MM.1S (cell line): ENCODE data around the gene TMPRSS13.

Source experiments
- DNase-seq: peaks from one replicate; pipeline ENCODE4 v3.0.0-alpha.2; 2015
- H2AFZ ChIP-seq: fragments of 300-600 bp; sonication (generic); 2 replicates; pipeline ENCODE4 v1.6.0; 2016; ENCODE audit warnings: antibody characterized with exemption, low read length
- H3F3A ChIP-seq: fragments of 300-600 bp; sonication (generic); 2 replicates; pipeline ENCODE4 v1.6.1; 2016; ENCODE audit warnings: mild to moderate bottlenecking, antibody characterized with exemption, low read length, moderate library complexity, mixed read lengths; ENCODE audit not compliant: insufficient read depth
- H3K27ac ChIP-seq: fragments of 300-600 bp; sonication (generic); 2 replicates; pipeline ENCODE4 v1.5.1; 2016; ENCODE audit warnings: mild to moderate bottlenecking, low read length
- H3K27me3 ChIP-seq: fragments of 300-600 bp; sonication (generic); replicated peaks from 2 replicates; pipeline ENCODE4 v1.6.0; 2016; ENCODE audit warnings: low read length; ENCODE audit not compliant: insufficient read depth
- H3K36me3 ChIP-seq: fragments of 300-600 bp; sonication (generic); replicated peaks from 2 replicates; pipeline ENCODE4 v1.6.1; 2016; ENCODE audit warnings: mild to moderate bottlenecking, low read length, mixed read lengths; ENCODE audit not compliant: insufficient read depth
- H3K4me1 ChIP-seq: fragments of 300-600 bp; sonication (generic); 2 replicates; pipeline ENCODE4 v1.6.1; 2016; ENCODE audit warnings: low read length, mixed read lengths
- H3K4me2 ChIP-seq: fragments of 300-600 bp; sonication (generic); 2 replicates; pipeline ENCODE4 v1.6.0; 2016; ENCODE audit warnings: low read depth, low read length
- H3K4me3 ChIP-seq: fragments of 300-600 bp; sonication (generic); 2 replicates; pipeline ENCODE4 v1.5.1; 2016; ENCODE audit warnings: low read length, mixed read lengths
- H3K79me2 ChIP-seq: fragments of 300-600 bp; sonication (generic); 2 replicates; pipeline ENCODE4 v1.6.1; 2016; ENCODE audit warnings: mixed run types, low read length, mixed read lengths
- H3K9ac ChIP-seq: fragments of 300-600 bp; sonication (generic); 2 replicates; pipeline ENCODE4 v1.6.1; 2016; ENCODE audit warnings: low read length, mixed read lengths
- H3K9me2 ChIP-seq: fragments of 300-600 bp; sonication (generic); replicated peaks from 2 replicates; pipeline ENCODE4 v1.6.1; 2016; ENCODE audit warnings: mild to moderate bottlenecking, low read length, mixed read lengths; ENCODE audit not compliant: insufficient read depth
- H3K9me3 ChIP-seq: fragments of 300-600 bp; sonication (generic); replicated peaks from 2 replicates; pipeline ENCODE4 v1.6.1; 2016; ENCODE audit warnings: mild to moderate bottlenecking, low read length, mixed read lengths; ENCODE audit not compliant: insufficient read depth
- H4K20me1 ChIP-seq: fragments of 300-600 bp; sonication (generic); 2 replicates; pipeline ENCODE4 v1.6.1; 2016; ENCODE audit warnings: mild to moderate bottlenecking, low read length, moderate library complexity, mixed read lengths; ENCODE audit not compliant: insufficient read depth
- CTCF ChIP-seq: fragments of 300-600 bp; sonication (generic); IDR thresholded peaks from 2 replicates; pipeline ENCODE4 v1.5.1; 2016; ENCODE audit warnings: antibody characterized with exemption, low read length, mixed read lengths
- EZH2 ChIP-seq: fragments of 300-600 bp; sonication (generic); optimal IDR thresholded peaks from 2 replicates; pipeline ENCODE3; 2017; ENCODE audit warnings: low read depth, mild to moderate bottlenecking, antibody characterized with exemption, low read length, mixed read lengths
- EZH2phosphoT487 ChIP-seq: fragments of 300-600 bp; sonication (generic); IDR thresholded peaks from 2 replicates; pipeline ENCODE4 v1.6.1; 2018; ENCODE audit warnings: antibody characterized with exemption, low read length

TMPRSS13 gene

GRCh38 chr11:117932426-117932825, 3.2 kb upstream of the TMPRSS13 start:
- H3K27me3 ChIP-seq = no peaks in the 10 kb centered on the region; the same call in 1 of the 2 replicates
- H3K4me1 ChIP-seq = peaks cover 2% of the 10 kb centered on the region; the same call in 1 of the 2 replicates
- no peak overlapping the region for H3K9ac ChIP-seq

GRCh38 chr11:117931971-117932370, 2.8 kb upstream of the TMPRSS13 start:
- DNase-seq = no peak
- Histone ChIP-seq H3K79me2 (no peaks in the 10 kb centered on the region), H3K36me3 (no peaks in the 10 kb centered on the region), H3K9ac (no peak overlapping the region), H3K9me3 (no peaks in the 10 kb centered on the region), H3K4me1 (peaks cover under 1% of the 10 kb centered on the region; the same call in 1 of the 2 replicates), H3K27ac (no peak overlapping the region), H3F3A (no peaks in the 10 kb centered on the region), H4K20me1 (no peaks in the 10 kb centered on the region), H3K27me3 (no peaks in the 10 kb centered on the region; the same call in 1 of the 2 replicates), H2AFZ (no peak overlapping the region), H3K4me3 (no peak overlapping the region), H3K4me2 (no peak overlapping the region), H3K9me2 (no peaks in the 10 kb centered on the region)
- TF ChIP-seq EZH2phosphoT487 = no peak
- TF ChIP-seq CTCF = no peak
- no peak for TF ChIP-seq EZH2

More at GRCh38 chr11:117932426-117932825, 3.2 kb upstream of the TMPRSS13 start:
- no peak overlapping the region for H3K4me3 ChIP-seq
- DNase-seq = no peak
- TF ChIP-seq CTCF (no peak), EZH2 (no peak), EZH2phosphoT487 (no peak)
- no peaks in the 10 kb centered on the region for H3K79me2 ChIP-seq
- H3F3A ChIP-seq = no peaks in the 10 kb centered on the region
- no peaks in the 10 kb centered on the region for H3K9me3 ChIP-seq
- no peaks in the 10 kb centered on the region for H3K9me2 ChIP-seq
- H3K27ac ChIP-seq = no peak overlapping the region
- no peak overlapping the region for H3K4me2 ChIP-seq
- no peaks in the 10 kb centered on the region for H3K36me3 ChIP-seq
- no peaks in the 10 kb centered on the region for H4K20me1 ChIP-seq
- no peak overlapping the region for H2AFZ ChIP-seq

GRCh38 chr11:117931331-117931950, 2.2 kb upstream of the TMPRSS13 start:
- no peak overlapping the region for H3K4me3 ChIP-seq

More at GRCh38 chr11:117931331-117931950, 2.2 kb upstream of the TMPRSS13 start:
- H3K9me2 ChIP-seq = no peaks in the 10 kb centered on the region
- H3K27ac ChIP-seq = no peak overlapping the region
- H3K27me3 ChIP-seq = no peaks in the 10 kb centered on the region; the same call in 1 of the 2 replicates
- no peaks in the 10 kb centered on the region for H3K79me2 ChIP-seq
- TF ChIP-seq EZH2phosphoT487 = no peak
- no peak for TF ChIP-seq CTCF
- no peak for TF ChIP-seq EZH2
- no peaks in the 10 kb centered on the region for H3F3A ChIP-seq
- H4K20me1 ChIP-seq = no peaks in the 10 kb centered on the region
- H3K4me2 ChIP-seq = no peak overlapping the region
- H3K36me3 ChIP-seq = no peaks in the 10 kb centered on the region
- H2AFZ ChIP-seq = no peak overlapping the region
- no peak overlapping the region for H3K9ac ChIP-seq
- H3K9me3 ChIP-seq = no peaks in the 10 kb centered on the region
- no peak for DNase-seq
- no peaks in the 10 kb centered on the region; the same call in 1 of the 2 replicates for H3K4me1 ChIP-seq
